ENCODE data around the gene BCL2L12.

The BCL2L12 gene

GRCh38 chr19:49656456-49657109 is 9.2 kb upstream of the BCL2L12 start:
- Histone ChIP-seq H3K36me3 (peaks cover 71% of the 10 kb centered on the region), H3K4me1 (no peaks in the 10 kb centered on the region), H3K27me3 (no peaks in the 10 kb centered on the region), H3K4me3 (ENCODE audit: low read depth, low read length) (no peak overlapping the region), H3K9me3 (no peaks in the 10 kb centered on the region)
- no peak for DNase-seq
- TF ChIP-seq, protein P1, sequence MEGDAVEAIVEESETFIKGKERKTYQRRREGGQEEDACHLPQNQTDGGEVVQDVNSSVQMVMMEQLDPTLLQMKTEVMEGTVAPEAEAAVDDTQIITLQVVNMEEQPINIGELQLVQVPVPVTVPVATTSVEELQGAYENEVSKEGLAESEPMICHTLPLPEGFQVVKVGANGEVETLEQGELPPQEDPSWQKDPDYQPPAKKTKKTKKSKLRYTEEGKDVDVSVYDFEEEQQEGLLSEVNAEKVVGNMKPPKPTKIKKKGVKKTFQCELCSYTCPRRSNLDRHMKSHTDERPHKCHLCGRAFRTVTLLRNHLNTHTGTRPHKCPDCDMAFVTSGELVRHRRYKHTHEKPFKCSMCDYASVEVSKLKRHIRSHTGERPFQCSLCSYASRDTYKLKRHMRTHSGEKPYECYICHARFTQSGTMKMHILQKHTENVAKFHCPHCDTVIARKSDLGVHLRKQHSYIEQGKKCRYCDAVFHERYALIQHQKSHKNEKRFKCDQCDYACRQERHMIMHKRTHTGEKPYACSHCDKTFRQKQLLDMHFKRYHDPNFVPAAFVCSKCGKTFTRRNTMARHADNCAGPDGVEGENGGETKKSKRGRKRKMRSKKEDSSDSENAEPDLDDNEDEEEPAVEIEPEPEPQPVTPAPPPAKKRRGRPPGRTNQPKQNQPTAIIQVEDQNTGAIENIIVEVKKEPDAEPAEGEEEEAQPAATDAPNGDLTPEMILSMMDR (IDR thresholded peaks at IDR 0.05; ENCODE audit: low read depth, low read length) = no peak

DNA sequence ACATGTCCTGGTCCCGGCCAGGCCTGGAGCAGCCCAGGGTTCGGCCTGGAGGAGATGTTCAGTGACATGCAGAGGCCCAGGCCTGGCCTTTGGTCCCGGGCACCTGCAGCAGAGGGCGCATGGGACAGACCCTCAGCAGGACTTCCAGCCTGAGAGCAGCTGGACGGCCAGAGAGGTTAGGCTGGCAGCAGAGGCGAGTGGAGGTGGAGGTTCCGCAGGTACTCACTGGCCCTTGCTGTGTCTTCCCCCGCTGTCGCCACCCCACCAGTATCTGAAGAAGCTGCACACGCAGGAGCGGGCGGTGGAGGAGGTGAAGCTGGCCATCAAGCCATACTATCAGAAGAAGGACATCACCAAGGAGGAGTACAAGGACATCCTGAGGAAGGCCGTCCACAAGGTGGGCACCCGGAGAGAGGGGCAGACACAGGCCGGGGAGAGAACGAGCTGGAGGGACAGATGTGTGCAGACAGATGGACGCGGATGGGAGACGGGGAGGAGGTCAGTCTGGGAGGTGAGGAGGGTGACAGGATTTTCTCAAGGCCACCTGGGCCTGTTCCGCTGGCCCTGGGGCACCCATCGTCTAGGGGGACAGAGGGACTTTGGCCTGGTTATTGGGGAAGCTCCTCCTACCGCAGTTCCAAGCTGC is 8.1 kb upstream of the BCL2L12 start:
- peaks cover 73% of the 10 kb centered on the region for H3K36me3 ChIP-seq
- no peaks in the 10 kb centered on the region for H3K9me3 ChIP-seq
- H3K27me3 ChIP-seq = no peaks in the 10 kb centered on the region
- TF ChIP-seq, protein P1 (IDR thresholded peaks at IDR 0.05; ENCODE audit: low read depth, low read length) = no peak
- DNase-seq = no peak
- no peaks in the 10 kb centered on the region for H3K4me1 ChIP-seq
- H3K4me3 ChIP-seq (ENCODE audit: low read depth, low read length) = no peak overlapping the region

- Histone ChIP-seq H3K36me3 (peaks cover 68% of the 10 kb centered on the region), H3K9me3 (no peaks in the 10 kb centered on the region), H3K27me3 (no peaks in the 10 kb centered on the region), H3K4me3 (ENCODE audit: low read depth, low read length) (no peak overlapping the region), H3K4me1 (no peaks in the 10 kb centered on the region)
- no peak for DNase-seq
- TF ChIP-seq, protein P1 (IDR thresholded peaks at IDR 0.05; ENCODE audit: low read depth, low read length) = no peak
Observed at GRCh38 chr19:49658139-49658517, 7.6 kb upstream of the BCL2L12 start.

DNA sequence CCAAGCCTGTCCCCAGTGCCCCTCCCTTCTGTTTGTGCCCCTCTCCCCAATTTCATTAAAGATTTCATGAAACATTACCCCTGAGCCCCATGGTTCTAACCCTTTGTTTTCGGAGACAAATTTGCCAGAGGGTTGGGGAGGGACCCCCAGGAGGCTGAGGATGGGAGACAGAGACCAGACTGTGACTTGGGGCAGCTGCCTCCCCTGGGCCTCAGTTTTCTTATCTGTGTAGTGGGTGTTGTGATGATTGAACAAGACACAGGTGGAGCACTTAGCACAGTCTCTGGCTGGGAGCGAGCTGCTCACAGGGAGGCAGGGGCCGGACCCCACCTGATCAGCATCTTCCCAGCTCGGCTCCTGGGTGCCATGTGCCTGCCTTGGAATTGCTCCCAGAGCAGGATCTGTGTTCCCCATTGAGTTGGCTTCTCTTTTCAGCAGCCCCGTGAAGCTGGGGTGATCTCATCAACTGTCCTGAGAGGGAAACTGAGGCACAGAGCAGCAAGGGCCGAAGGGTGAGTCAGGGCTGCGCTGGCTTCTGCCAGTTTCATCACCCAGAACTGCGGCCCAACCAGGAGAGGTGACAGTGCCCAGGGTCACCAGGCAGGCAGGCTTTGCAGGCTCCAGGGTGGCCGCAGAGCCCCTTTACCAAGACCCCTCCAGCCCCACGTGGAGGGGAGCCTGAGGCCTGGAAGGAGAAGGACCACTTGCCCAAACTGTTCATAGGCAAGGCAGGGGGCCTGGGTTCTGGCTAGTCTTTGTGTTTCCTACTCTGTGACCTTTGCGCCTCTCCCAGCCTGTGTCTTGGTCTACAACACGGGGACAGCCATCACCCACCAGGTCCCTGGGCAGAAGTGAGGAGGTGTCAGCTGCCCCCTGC is 6.9 kb upstream of the BCL2L12 start:
- DNase-seq = no peak
- Histone ChIP-seq H3K4me3 (ENCODE audit: low read depth, low read length) (no peak overlapping the region), H3K36me3 (peaks cover 63% of the 10 kb centered on the region), H3K4me1 (no peaks in the 10 kb centered on the region), H3K27me3 (no peaks in the 10 kb centered on the region), H3K9me3 (no peaks in the 10 kb centered on the region)
- TF ChIP-seq, protein P1 (IDR thresholded peaks at IDR 0.05; ENCODE audit: low read depth, low read length) = no peak

DNA sequence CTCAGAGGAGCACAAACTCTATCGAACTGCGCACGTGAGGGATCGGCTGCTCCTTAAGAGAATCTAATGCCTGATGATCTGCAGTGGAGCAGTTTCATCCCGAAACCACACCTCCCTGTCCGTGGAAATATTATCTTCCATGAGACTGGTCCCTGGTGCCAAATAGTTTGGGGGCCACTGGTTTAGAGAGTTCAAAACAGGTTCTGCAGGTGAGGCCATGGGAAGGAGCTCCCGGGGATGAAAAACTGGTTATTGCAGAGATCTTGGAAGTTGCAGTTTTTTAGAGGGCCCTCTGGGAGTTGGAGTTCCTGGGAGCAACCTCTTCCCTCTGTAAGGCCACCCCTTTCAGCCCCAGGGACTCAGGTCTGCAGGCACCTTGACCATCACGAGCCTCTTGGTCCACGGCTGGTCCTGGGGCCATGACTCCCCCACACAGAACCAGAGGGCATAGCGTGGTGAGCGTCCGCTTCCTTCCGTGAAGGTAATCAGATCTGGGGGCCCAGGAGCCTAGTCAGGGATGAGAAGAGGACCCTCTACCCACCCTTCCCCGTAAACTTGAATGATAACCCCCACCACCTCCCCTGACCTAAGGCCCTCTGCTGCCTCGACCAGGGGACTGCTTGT is 5.3 kb upstream of the BCL2L12 start:
- Histone ChIP-seq H3K4me1 (no peaks in the 10 kb centered on the region; the same call in 1 of the 2 replicates), H3K9me3 (no peaks in the 10 kb centered on the region), H3K4me3 (ENCODE audit: low read depth, low read length) (no peak overlapping the region), H3K27me3 (no peaks in the 10 kb centered on the region), H3K36me3 (peaks cover 49% of the 10 kb centered on the region)
- DNase-seq = no peak
- TF ChIP-seq, protein P1 (IDR thresholded peaks at IDR 0.05; ENCODE audit: low read depth, low read length) = no peak
